Activated CD4-positive, alpha-beta T cell treated with anti-CD3 and anti-CD28 coated beads for 1 hour (primary cell): ENCODE data around the gene SFSWAP.
"Not testable (repeated sequence)": the region's sequence is repeated elsewhere in the genome, so short reads cannot be mapped to it uniquely, and the experiment has no call there.

ENCODE experiments used
- DNase-seq: peaks from one replicate; pipeline ENCODE4 v3.0.0-alpha.2; 2020

Gene SFSWAP

DNA sequence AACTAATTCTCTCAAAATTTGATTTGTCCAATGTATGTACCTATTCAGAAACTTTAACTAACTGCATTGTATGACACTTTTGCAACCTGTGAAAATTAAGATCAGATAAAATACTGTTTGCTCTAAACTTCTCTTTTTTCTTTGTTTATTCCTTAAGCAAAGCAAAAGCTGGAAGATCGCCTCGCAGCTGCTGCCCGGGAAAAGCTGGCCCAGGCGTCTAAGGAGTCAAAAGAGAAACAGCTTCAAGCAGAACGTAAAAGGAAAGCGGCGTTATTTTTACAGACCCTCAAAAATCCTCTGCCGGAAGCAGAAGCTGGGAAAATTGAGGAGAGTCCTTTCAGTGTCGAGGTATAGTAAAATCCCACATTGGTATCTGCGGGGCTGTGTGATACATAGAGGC is 55.1 kb downstream of the SFSWAP start:
- no peak for DNase-seq

DNA sequence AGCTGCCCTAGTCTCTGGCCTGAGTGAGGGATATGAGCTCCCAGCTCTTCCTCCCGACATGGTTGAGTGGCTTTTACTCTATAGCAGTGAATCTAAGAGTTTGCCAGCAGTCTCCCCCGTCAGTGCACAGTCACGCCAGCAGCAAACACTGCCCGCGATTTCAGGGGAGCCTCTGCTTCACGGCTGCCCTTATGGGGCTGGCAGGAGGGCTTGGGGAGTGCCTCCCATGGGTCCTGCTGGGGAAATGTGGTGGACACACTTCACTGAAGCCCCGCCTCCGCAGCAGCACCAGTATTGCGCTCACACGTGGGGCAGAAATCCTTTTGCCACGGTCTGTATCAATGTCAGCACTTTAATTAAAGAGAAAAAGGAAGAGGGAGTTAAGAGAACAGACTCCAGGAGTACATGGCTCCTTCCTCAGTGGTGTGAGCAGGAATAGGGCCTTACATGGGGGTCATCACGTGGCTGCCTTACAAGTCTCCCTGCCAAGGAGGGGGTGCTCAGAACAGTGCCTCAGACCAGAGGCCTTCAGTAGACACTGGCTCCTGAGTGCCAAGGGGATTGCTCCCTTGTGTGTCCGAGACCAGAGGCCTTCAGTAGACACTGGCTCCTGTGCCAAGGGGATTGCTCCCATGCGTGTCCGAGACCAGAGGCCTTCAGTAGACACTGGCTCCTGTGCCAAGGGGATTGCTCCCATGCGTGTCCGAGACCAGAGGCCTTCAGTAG is 55.7 kb downstream of the SFSWAP start:
- DNase-seq = no peak

- DNase-seq = no peak
Observed at GRCh38 chr12:131770120-131770519, 59.2 kb downstream of the SFSWAP start.

DNA sequence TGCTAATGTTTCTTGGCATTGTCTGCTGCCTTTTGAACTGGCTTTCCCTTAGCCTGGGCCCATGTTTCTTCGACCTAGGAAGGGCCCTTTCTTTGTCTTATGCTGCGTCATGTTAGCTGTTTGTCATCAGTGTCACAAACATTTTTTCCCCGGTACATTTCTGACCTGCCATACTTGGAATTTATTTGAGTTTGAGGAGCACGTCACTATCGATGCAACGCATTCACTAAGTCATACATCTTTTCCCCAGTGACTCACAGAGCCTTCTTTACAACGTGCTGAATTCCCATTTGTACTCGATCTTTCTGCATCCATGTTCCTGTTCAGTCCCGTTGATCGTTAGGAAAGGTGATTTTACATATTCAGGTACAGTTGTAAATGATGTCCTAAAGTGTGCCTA is 61.1 kb downstream of the SFSWAP start:
- no peak for DNase-seq

- no peak for DNase-seq
Observed at GRCh38 chr12:131773582-131774221, 62.8 kb downstream of the SFSWAP start.

GRCh38 chr12:131774576-131775391 is 63.9 kb downstream of the SFSWAP start:
- no peak for DNase-seq

GRCh38 chr12:131775392-131776236 is 64.7 kb downstream of the SFSWAP start:
- no peak for DNase-seq

DNA sequence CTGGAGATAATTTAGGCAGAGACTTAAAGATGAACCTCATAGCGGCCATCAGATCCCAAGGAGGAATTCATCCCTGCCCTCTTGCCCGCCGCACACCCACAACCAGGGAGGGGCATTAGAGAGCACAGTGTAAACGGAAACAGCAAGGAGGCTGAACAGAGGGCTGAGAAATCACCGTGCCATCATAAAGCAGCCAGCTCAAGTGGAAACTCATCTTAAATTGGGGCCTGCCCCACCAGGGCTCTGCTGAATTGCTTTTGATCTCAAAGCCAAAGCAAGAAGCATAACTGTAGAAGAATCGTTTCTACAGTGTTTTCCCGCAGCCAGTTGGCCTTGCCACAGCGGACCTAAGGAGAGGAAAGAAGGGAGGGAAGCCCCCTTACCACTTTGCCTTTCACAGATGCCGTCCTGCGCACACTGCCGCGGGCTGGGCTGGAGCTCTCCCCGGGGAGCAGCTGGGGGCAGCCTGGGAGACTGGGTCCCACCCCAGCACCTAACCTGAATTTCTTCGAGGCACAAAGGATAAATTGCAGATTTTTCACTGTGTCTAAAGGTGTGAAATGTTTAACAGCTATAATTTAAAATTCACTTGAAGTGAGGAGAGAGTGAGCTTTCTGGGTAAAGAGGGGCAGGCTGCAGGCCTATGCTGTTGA is 65.5 kb downstream of the SFSWAP start:
- no peak for DNase-seq

GRCh38 chr12:131777269-131777668 is 66.4 kb downstream of the SFSWAP start:
- DNase-seq = not testable (repeated sequence)

- no peak for DNase-seq
Observed at GRCh38 chr12:131779027-131779426, 68.1 kb downstream of the SFSWAP start.

- no peak for DNase-seq
Observed at GRCh38 chr12:131782061-131782460, 71.2 kb downstream of the SFSWAP start.

GRCh38 chr12:131783915-131784541 is 73.1 kb downstream of the SFSWAP start:
- no peak for DNase-seq

- no peak for DNase-seq
Observed at GRCh38 chr12:131784909-131785762, 74.2 kb downstream of the SFSWAP start.

DNA sequence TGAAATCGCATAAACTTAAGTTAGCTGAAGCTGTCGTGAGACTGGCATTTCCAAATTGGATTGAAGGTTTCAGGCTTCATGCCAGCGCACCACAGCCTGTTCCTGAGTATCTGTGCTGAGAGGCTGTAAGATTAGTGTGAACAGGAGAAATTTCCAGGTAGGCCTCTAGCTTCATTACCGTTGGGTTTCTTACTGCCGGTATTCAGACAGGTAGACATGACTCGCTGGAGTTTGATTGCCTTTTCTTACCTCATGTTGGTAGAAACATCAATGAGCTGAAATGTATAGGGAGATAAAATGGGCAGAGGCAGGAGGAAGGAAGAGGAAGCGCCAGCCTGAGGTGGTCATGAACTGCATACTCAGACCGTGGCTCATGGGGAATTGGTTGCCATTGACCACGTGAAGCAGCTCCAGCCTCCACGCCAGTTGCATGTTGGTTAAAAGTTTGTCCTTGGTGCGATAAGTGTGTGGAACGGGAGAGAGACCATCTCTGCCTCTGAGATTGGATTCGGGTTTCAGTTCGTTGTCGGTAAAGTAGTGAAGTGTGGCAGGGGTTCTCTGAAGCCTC is 75.0 kb downstream of the SFSWAP start:
- DNase-seq = no peak

- DNase-seq = no peak
Observed at GRCh38 chr12:131786331-131786730, 75.4 kb downstream of the SFSWAP start.

- no peak for DNase-seq
Observed at GRCh38 chr12:131787143-131787660, 76.3 kb downstream of the SFSWAP start.

GRCh38 chr12:131788070-131788469 is 77.2 kb downstream of the SFSWAP start:
- DNase-seq = no peak

DNA sequence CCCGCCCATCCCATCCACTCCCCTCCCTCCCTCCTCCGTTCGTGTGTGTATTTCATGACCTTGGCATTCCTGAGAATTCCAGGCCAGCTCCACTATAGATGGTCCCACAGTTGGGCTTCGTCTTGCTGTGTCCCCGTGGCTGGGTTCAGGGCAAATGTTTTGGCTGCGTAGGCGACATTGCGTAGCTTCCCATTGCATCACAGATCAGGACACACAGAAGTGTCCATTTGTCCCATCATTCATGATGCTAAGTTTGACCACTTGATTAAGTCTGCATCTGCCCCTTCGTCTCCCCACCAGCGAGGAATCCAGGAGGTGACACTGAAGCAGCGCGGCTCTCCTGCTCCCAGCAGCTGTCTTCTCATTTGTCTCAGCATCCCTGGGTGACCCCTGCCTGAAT is 78.7 kb downstream of the SFSWAP start:
- DNase-seq = no peak

GRCh38 chr12:131793243-131794022 is 82.5 kb downstream of the SFSWAP start:
- no peak for DNase-seq
